HG03432 (cell line): ENCODE results near the gene WARS2.

Experiments
- ATAC-seq: cut with Tn5 transposase; IDR thresholded peaks from one replicate; pipeline ENCODE4 v1.9.1; 2021; ENCODE audit warnings: mild to moderate bottlenecking, moderate library complexity; ENCODE audit not compliant: unreplicated experiment

Gene WARS2

GRCh38 chr1:119084798-119085197, 55.7 kb downstream of the WARS2 start:
- ATAC-seq = no peak

DNA sequence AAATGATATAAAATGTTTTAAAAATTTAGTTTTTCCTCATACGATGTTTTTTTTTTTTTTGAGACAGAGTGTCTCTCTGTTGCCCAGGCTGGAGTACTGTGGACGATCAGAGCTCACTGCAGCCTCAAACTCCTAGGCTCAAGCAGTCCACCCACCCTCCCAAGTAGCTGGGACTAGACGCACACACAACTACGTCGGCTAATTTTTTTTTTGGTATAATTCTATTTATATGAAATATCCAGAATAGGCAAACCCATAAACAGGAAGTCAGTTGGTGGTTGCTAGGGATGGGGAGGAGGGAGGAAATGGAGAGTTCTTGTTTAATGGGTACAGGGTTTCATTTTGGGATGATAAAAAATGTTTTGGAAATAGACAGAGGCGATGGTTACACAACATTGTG, 56.5 kb downstream of the WARS2 start:
- ATAC-seq = no peak

DNA sequence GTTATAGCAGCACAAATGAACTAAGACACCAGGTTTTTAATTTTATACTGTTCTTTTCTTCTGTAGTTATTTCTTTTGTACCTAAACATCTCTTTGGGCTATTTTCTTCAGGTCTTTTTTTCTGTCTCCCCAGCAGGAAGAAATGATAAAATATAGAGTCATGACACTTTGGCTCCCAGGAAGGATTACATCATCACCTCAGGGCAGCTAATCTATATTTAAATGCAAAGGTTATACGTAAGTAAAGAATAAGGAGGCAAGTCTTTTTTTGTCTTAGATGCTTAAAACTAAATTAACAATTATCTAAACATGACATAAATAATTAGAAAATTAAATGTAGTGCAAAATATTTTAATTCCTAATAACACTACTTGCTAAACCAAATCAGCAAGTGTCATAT, 57.0 kb downstream of the WARS2 start:
- ATAC-seq = no peak

- ATAC-seq = no peak
These were observed 58.8 kb downstream of the WARS2 start for GRCh38 chr1:119081700-119082099.

DNA sequence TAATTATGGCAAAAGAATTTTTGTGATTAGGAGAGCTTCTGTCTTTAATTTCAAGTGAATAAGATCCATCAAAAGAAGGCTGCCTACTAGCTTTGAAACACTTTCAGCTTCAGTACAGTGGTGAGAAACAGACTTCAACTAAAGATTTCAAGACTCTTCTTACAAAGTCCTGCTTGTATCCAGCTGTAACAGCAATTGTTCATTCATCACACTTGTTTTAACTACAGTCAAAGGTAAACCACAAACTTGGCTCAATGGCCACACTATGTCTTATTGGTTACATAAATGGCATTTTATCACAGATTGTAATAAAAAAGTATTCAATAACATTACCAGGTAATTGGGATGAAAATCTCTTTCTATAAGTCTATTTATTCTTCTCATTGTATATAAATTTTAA, 59.2 kb downstream of the WARS2 start:
- ATAC-seq = no peak

- no peak for ATAC-seq
These were observed 59.9 kb downstream of the WARS2 start for GRCh38 chr1:119080586-119080985.

DNA sequence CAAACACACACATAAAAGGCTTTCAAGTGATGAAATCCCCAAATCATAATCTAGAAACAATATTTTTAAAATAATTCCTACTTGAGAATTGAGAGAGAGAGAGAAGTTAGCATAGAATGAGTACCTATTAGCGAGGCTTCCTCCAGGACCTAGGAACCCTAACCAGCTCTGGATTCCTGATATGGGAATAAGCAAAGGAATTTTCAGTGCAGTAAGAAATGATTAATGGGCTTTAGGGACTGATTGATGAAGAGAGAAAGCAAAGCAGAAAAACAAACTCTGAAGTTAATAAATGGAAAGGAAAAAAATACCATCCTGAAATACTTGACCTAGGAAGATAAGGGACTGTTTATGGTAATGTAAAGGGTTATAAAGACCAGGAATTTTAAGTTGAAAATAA, 60.6 kb downstream of the WARS2 start:
- no peak for ATAC-seq

DNA sequence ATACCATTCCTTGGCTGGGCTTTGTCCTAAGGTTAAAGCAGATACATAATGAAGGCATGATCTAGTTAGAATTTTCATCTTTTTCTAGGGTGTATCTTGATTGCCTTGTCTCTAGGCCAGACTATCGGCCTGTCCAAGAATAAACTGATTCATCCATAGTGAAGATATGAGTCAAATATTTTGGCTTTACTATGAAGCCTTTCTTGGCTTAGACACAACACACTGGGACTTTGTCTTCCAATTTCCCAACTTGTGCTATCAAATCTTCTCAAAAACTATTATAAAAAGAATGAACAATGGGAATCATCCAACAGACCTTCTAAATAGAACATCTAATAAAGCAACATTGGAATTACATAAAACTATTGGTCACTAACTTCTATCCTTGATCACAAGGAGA, 64.8 kb downstream of the WARS2 start:
- no peak for ATAC-seq

DNA sequence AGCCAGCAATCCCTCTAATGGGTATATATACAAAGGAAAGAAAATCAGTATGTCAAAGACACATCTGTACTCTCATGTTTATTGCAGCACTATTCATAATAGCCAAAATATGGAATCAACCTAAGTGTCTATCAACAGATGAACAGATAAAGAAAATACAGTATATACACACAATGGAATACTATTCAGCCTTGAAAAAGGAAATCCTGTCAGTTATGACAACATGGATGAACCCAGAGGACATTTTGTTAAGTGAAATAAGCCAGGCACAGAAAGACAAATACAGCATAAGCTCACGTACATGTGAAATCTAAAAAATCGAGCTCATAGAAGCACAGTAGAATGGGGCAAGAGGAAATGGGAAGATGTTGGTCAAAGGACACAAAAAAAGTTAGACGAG, 69.1 kb downstream of the WARS2 start:
- no peak for ATAC-seq

DNA sequence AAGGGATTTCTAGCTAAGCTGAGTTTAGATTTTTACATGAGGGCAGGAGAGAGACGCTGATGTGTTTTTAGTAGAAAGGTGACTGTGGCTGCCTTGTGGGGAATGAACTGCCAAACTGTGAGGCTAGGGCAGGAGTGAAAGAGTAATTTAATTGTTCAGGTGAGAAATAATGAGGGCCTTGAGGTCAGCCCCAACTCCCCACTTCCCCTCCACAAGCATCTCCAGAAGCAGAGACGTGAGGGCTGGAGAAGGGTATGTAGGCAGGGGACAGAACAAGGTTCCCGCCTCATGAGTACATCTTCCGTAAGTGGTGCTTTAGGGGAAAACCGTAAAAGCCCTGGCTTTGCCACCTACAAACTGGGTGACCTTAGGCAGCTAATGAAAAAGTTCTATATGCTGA, 70.8 kb downstream of the WARS2 start:
- no peak for ATAC-seq

DNA sequence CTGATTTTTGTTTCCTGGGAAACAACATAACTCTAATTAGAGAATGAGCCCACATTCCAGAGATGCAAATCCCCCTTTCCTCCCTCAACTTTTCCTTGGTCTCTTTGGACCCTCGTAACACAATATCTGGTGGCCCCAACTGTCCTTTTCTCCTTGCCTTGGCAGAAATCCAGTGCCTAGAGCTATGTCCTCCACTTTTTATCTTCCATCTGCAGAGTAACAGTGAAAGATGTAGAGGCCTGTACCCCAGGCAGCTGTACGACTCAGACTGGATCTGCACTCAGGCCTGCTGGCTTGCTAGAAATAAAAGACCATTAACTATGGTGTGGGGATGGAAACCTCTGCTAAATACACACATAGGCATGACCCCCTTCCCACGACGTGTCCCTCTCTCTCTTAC, 72.0 kb downstream of the WARS2 start:
- ATAC-seq = no peak

DNA sequence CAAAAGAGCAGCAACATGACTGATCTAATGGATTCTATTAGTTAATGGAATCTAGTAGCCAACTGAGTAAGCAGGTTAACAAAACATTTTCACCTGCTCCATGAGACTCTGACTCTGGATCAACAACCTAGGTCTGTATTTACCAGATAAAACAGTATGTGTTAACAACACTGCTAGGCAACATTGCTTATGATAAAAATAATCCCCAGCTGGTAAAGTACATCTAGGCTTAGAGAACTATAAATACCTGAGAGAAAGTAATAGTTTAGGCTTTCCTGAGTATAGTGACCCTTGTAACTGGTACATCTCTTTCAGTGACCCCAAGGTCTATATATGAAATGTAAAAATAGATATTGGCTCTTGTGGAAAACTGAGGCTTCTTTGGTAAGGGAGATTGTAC, 78.8 kb downstream of the WARS2 start:
- ATAC-seq = no peak

GRCh38 chr1:119055568-119055967, 84.9 kb downstream of the WARS2 start:
- no peak for ATAC-seq

- ATAC-seq = no peak
These were observed 86.5 kb downstream of the WARS2 start for GRCh38 chr1:119053917-119054316.

DNA sequence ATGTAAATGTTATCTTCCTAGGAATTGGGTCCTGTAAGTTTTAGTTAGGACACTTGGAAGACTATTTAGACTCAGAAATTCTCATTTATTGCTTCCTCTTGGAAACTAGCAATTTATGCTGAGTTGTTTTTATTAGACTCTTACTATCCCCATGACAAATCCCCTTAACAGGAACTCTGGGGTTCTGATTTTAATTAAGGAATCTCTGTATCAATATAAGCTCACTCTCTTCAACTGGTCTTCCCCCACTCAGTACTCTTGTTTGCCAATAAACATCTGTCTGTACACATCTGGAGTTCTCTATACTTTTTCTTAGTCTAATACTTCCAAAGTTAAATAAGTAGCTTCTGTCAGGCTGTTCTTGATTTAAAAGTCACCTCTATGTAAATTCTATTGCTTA, 88.2 kb downstream of the WARS2 start:
- ATAC-seq = no peak

DNA sequence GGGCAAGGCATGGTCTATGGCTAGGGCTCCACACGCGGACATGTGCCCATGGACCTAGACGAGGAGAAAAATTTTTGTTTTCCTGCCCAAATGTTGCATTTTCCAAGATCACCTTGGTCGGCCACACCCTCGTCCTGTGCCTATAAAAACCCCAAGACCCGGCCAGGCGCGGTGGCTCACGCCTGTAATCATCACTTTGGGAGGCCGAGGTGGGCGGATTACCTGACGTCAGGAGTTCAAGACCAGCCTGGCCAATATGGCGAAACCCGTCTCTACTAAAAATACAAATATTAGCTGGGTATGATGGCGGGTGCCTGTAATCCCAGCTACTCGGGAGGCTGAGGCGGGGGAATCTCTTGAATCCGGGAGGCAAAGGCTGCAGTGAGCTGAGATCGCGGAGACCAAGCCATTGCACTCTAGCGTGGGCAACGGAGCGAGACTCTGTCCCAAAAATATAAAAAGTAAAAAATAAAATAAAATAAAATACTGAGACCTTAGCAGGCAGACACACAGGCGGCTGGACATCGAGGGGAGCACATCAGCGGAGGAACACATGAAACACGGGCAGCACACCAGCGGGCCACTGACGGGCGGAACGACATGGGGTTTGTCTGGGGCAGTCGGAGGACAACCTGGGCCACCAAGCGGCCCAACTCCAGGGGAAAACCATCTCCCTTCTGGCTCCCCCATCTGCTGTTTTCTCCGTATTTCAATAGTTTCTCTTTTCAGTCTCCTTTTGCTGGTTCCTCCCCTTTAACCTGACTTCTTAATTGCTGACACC, 91.6 kb downstream of the WARS2 start:
- ATAC-seq = no peak

GRCh38 chr1:119046785-119047438, 93.5 kb downstream of the WARS2 start:
- ATAC-seq = no peak

DNA sequence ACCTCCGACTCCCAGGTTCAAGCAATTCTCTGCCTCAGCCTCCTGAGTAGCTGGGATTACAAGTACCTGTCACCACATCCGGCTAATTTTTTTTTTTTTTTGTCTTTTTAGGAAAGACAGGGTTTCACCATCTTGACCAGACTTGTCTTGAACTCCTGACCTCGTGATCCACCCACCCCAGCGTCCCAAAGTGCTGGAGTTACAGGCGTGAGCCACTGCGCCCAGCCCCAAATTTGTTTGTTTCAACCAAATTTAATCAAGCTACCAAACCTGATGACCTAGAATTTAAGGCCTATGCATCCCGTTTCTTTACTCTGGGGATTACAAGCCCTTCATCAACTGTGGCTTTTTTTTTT, 94.0 kb downstream of the WARS2 start:
- no peak for ATAC-seq

- no peak for ATAC-seq
These were observed 95.2 kb downstream of the WARS2 start for GRCh38 chr1:119045096-119045746.

- no peak for ATAC-seq
These were observed 99.5 kb downstream of the WARS2 start for GRCh38 chr1:119040906-119041305.

DNA sequence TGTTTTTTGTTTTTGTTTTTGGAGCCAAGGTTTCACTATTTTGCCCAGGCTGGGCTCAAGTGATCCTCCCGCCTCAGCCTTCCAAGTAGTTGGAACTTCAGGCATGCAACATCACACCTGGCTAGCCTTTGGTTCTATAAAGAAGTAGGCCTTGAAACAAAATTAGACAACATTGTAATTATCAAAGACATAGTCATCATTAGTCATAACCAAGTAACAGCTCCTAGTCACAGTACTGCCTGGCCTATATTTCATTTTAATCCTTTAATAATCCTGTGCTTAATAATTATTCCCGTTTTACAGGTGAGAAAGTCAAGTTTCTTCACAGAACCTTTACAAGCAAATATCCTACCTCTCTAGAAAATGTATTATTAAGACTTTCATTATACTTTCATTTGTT, 100.0 kb downstream of the WARS2 start:
- ATAC-seq = no peak

GRCh38 chr1:119038363-119038762, 102.1 kb downstream of the WARS2 start:
- ATAC-seq = no peak
